ENCODE results near the gene TUT4.

The TUT4 gene

GRCh38 chr1:52420713-52421112 is 132.2 kb downstream of the TUT4 start:
- H3K27me3 Mint-ChIP-seq (ENCODE audit: low read depth), result no peaks in the 10 kb centered on the region
- H3K4me3 Mint-ChIP-seq, result no peak overlapping the region
- H3K4me1 Mint-ChIP-seq (ENCODE audit: low read depth), result peaks cover 40% of the 10 kb centered on the region
- H3K27ac Mint-ChIP-seq, result no peak overlapping the region
- H3K9me3 Mint-ChIP-seq, result no peaks in the 10 kb centered on the region
- DNase-seq (ENCODE audit: low spot score), result no peak
- peaks cover 58% of the 10 kb centered on the region for H3K36me3 Mint-ChIP-seq (ENCODE audit: low read depth)

GRCh38 chr1:52416811-52417210 is 136.1 kb downstream of the TUT4 start:
- Mint-ChIP-seq H3K36me3 (ENCODE audit: low read depth) (peaks cover 65% of the 10 kb centered on the region), H3K4me1 (ENCODE audit: low read depth) (peaks cover 19% of the 10 kb centered on the region), H3K27ac (no peak overlapping the region), H3K27me3 (ENCODE audit: low read depth) (no peaks in the 10 kb centered on the region), H3K9me3 (no peaks in the 10 kb centered on the region), H3K4me3 (no peak overlapping the region)
- DNase-seq (ENCODE audit: low spot score), result no peak

- Mint-ChIP-seq H3K27ac (no peak overlapping the region), H3K4me1 (ENCODE audit: low read depth) (peaks cover 17% of the 10 kb centered on the region), H3K4me3 (no peak overlapping the region), H3K27me3 (ENCODE audit: low read depth) (no peaks in the 10 kb centered on the region), H3K36me3 (ENCODE audit: low read depth) (peaks cover 70% of the 10 kb centered on the region), H3K9me3 (no peaks in the 10 kb centered on the region)
- no peak for DNase-seq (ENCODE audit: low spot score)
Observed at GRCh38 chr1:52414942-52415341, 137.9 kb downstream of the TUT4 start.

- Mint-ChIP-seq H3K4me1 (ENCODE audit: low read depth) (peaks cover 18% of the 10 kb centered on the region), H3K27ac (no peak overlapping the region), H3K27me3 (ENCODE audit: low read depth) (no peaks in the 10 kb centered on the region), H3K36me3 (ENCODE audit: low read depth) (peaks cover 70% of the 10 kb centered on the region), H3K4me3 (no peak overlapping the region), H3K9me3 (no peaks in the 10 kb centered on the region)
- no peak for DNase-seq (ENCODE audit: low spot score)
Observed at GRCh38 chr1:52413410-52413989, 139.4 kb downstream of the TUT4 start.

- Mint-ChIP-seq H3K4me3 (peak overlapping the region; percentile 99), H3K36me3 (ENCODE audit: low read depth) (peaks cover 59% of the 10 kb centered on the region), H3K27me3 (ENCODE audit: low read depth) (no peaks in the 10 kb centered on the region), H3K9me3 (no peaks in the 10 kb centered on the region), H3K4me1 (ENCODE audit: low read depth) (peaks cover 33% of the 10 kb centered on the region), H3K27ac (peak overlapping the region; percentile 98)
- DNase-seq (ENCODE audit: low spot score), result no peak
Observed at GRCh38 chr1:52404975-52405338, 147.9 kb downstream of the TUT4 start.

GRCh38 chr1:52404116-52404974 is 148.5 kb downstream of the TUT4 start, which contains the start of the genes ORC1 and PRPF38A:
ORC1 (minus strand) TSS chr1:52404423; CDS start chr1:52402223, 2,200 bp downstream.
PRPF38A (plus strand) TSS chr1:52404602; CDS start chr1:52404750, 148 bp downstream.
- DNase-seq (ENCODE audit: low spot score), result peak; percentile 95
- no peaks in the 10 kb centered on the region for H3K9me3 Mint-ChIP-seq
- H3K4me1 Mint-ChIP-seq (ENCODE audit: low read depth), result peaks cover 33% of the 10 kb centered on the region
- H3K27me3 Mint-ChIP-seq (ENCODE audit: low read depth), result no peaks in the 10 kb centered on the region
- H3K27ac Mint-ChIP-seq, result peak within 1 kb of the TSS; percentile 98
- H3K36me3 Mint-ChIP-seq (ENCODE audit: low read depth), result peaks cover 61% of the 10 kb centered on the region
- H3K4me3 Mint-ChIP-seq, result peak within 1 kb of the TSS; percentile 99

GRCh38 chr1:52403566-52404115 is 149.3 kb downstream of the TUT4 start:
- Mint-ChIP-seq H3K4me3 (peak overlapping the region; percentile 99), H3K4me1 (ENCODE audit: low read depth) (peaks cover 26% of the 10 kb centered on the region), H3K27ac (peak overlapping the region; percentile 98), H3K9me3 (no peaks in the 10 kb centered on the region), H3K36me3 (ENCODE audit: low read depth) (peaks cover 59% of the 10 kb centered on the region), H3K27me3 (ENCODE audit: low read depth) (no peaks in the 10 kb centered on the region)
- DNase-seq (ENCODE audit: low spot score), result peak; percentile 58

GRCh38 chr1:52402860-52403240 is 150.0 kb downstream of the TUT4 start:
- H3K4me1 Mint-ChIP-seq (ENCODE audit: low read depth), result peaks cover 26% of the 10 kb centered on the region
- H3K4me3 Mint-ChIP-seq, result peak overlapping the region; percentile 99
- H3K27ac Mint-ChIP-seq, result peak overlapping the region; percentile 98

GRCh38 chr1:52400131-52400530 is 152.8 kb downstream of the TUT4 start:
- Mint-ChIP-seq H3K4me3 (no peak overlapping the region), H3K4me1 (ENCODE audit: low read depth) (peaks cover 21% of the 10 kb centered on the region), H3K36me3 (ENCODE audit: low read depth) (peaks cover 47% of the 10 kb centered on the region), H3K27me3 (ENCODE audit: low read depth) (no peaks in the 10 kb centered on the region), H3K9me3 (no peaks in the 10 kb centered on the region), H3K27ac (no peak overlapping the region)
- no peak for DNase-seq (ENCODE audit: low spot score)

More at GRCh38 chr1:52402860-52403240, 150.0 kb downstream of the TUT4 start:
- Mint-ChIP-seq H3K36me3 (ENCODE audit: low read depth) (peaks cover 54% of the 10 kb centered on the region), H3K9me3 (no peaks in the 10 kb centered on the region), H3K27me3 (ENCODE audit: low read depth) (no peaks in the 10 kb centered on the region)
- DNase-seq (ENCODE audit: low spot score), result no peak

GRCh38 chr1:52399629-52400028 is 153.3 kb downstream of the TUT4 start:
- DNase-seq (ENCODE audit: low spot score), result no peak
- Mint-ChIP-seq H3K4me3 (no peak overlapping the region), H3K27me3 (ENCODE audit: low read depth) (no peaks in the 10 kb centered on the region), H3K4me1 (ENCODE audit: low read depth) (peaks cover 24% of the 10 kb centered on the region), H3K36me3 (ENCODE audit: low read depth) (peaks cover 48% of the 10 kb centered on the region), H3K27ac (no peak overlapping the region), H3K9me3 (no peaks in the 10 kb centered on the region)

GRCh38 chr1:52393174-52393573 is 159.7 kb downstream of the TUT4 start:
- H3K36me3 Mint-ChIP-seq (ENCODE audit: low read depth), result peaks cover 62% of the 10 kb centered on the region
- H3K27ac Mint-ChIP-seq, result no peak overlapping the region

GRCh38 chr1:52386458-52386857 is 166.4 kb downstream of the TUT4 start:
- Mint-ChIP-seq H3K4me1 (ENCODE audit: low read depth) (peaks cover 6% of the 10 kb centered on the region), H3K4me3 (no peak overlapping the region), H3K9me3 (no peaks in the 10 kb centered on the region), H3K27ac (no peak overlapping the region), H3K27me3 (ENCODE audit: low read depth) (no peaks in the 10 kb centered on the region), H3K36me3 (ENCODE audit: low read depth) (peaks cover 65% of the 10 kb centered on the region)
- DNase-seq (ENCODE audit: low spot score), result no peak

More at GRCh38 chr1:52393174-52393573, 159.7 kb downstream of the TUT4 start:
- no peak overlapping the region for H3K4me3 Mint-ChIP-seq
- H3K27me3 Mint-ChIP-seq (ENCODE audit: low read depth), result no peaks in the 10 kb centered on the region
- no peaks in the 10 kb centered on the region for H3K9me3 Mint-ChIP-seq
- no peak for DNase-seq (ENCODE audit: low spot score)
- H3K4me1 Mint-ChIP-seq (ENCODE audit: low read depth), result peaks cover 15% of the 10 kb centered on the region

- DNase-seq (ENCODE audit: low spot score), result no peak
- Mint-ChIP-seq H3K36me3 (ENCODE audit: low read depth) (peaks cover 69% of the 10 kb centered on the region), H3K27me3 (ENCODE audit: low read depth) (no peaks in the 10 kb centered on the region), H3K9me3 (no peaks in the 10 kb centered on the region), H3K4me1 (ENCODE audit: low read depth) (peaks cover 6% of the 10 kb centered on the region), H3K4me3 (no peak overlapping the region), H3K27ac (no peak overlapping the region)
Observed at GRCh38 chr1:52385376-52385775, 167.5 kb downstream of the TUT4 start.
